ENCODE results near the gene IQUB. TPM values are rescaled to one million over a fixed set of nuclear protein-coding genes. Genes with fewer than 3 reads are reported as not detected.
"Not testable (repeated sequence)": the region's sequence is repeated elsewhere in the genome, so short reads cannot be mapped to it uniquely, and the experiment has no call there.

Gene IQUB
- polyA plus RNA-seq (ENCODE audit: insufficient read length in 4 of 4) = 1 to 10 TPM in 3 of 4 donors, under 1 TPM in 1; 0.40 to 6.7 (median 5.7) TPM

GRCh38 chr7:123534383-123535260 lies at the start of gene IQUB:
Gene IQUB (minus strand): TSS chr7:123534595. CDS start chr7:123512340, 22,255 bp downstream.
- DNase-seq (ENCODE audit: low read depth in 4 of 4, low spot score in 3 of 4) = peak; percentile 89 to 93 (median 90)

- no peak for DNase-seq (ENCODE audit: low read depth in 4 of 4, low spot score in 3 of 4)
These were observed 49.4 kb upstream of the IQUB start for GRCh38 chr7:123583821-123584220.

- no peak for DNase-seq (ENCODE audit: low read depth in 4 of 4, low spot score in 3 of 4)
These were observed 46.7 kb upstream of the IQUB start for GRCh38 chr7:123581162-123581459.

GRCh38 chr7:123580406-123581161 lies 46.2 kb upstream of the IQUB start:
- peak in 1 of 4 donors; percentile 19 for DNase-seq (ENCODE audit: low read depth in 4 of 4, low spot score in 3 of 4)

GRCh38 chr7:123579416-123579815 lies 45.0 kb upstream of the IQUB start:
- no peak for DNase-seq (ENCODE audit: low read depth in 4 of 4, low spot score in 3 of 4)

GRCh38 chr7:123573896-123574467 lies 39.6 kb upstream of the IQUB start:
- DNase-seq (ENCODE audit: low read depth in 4 of 4, low spot score in 3 of 4) = no peak

GRCh38 chr7:123573341-123573740 lies 38.9 kb upstream of the IQUB start:
- no peak for DNase-seq (ENCODE audit: low read depth in 4 of 4, low spot score in 3 of 4)

- DNase-seq (ENCODE audit: low read depth in 4 of 4, low spot score in 3 of 4) = no peak
These were observed 37.3 kb upstream of the IQUB start for GRCh38 chr7:123571684-123572083.

GRCh38 chr7:123571187-123571586 lies 36.8 kb upstream of the IQUB start:
- DNase-seq (ENCODE audit: low read depth in 4 of 4, low spot score in 3 of 4) = no peak

- no peak for DNase-seq (ENCODE audit: low read depth in 4 of 4, low spot score in 3 of 4)
These were observed 36.2 kb upstream of the IQUB start for GRCh38 chr7:123570390-123571182.

GRCh38 chr7:123569352-123570010 lies 35.1 kb upstream of the IQUB start:
- no peak for DNase-seq (ENCODE audit: low read depth in 4 of 4, low spot score in 3 of 4)

GRCh38 chr7:123562121-123562520 lies 27.7 kb upstream of the IQUB start:
- no peak for DNase-seq (ENCODE audit: low read depth in 4 of 4, low spot score in 3 of 4)

GRCh38 chr7:123558289-123558874 lies 24.0 kb upstream of the IQUB start:
- no peak for DNase-seq (ENCODE audit: low read depth in 4 of 4, low spot score in 3 of 4)

- DNase-seq (ENCODE audit: low read depth in 4 of 4, low spot score in 3 of 4) = peak; percentile 98 to 99 (median 98)
These were observed 23.2 kb upstream of the IQUB start, which contains the start of gene NDUFA5 for GRCh38 chr7:123557398-123558288. Gene NDUFA5 (minus strand): TSS chr7:123557818. CDS start chr7:123557795, 23 bp downstream.

- DNase-seq (ENCODE audit: low read depth in 4 of 4, low spot score in 3 of 4) = peak in 1 of 4 donors; percentile 24
These were observed 22.6 kb upstream of the IQUB start for GRCh38 chr7:123557016-123557397.

- DNase-seq (ENCODE audit: low read depth in 4 of 4, low spot score in 3 of 4) = no peak
These were observed 21.1 kb upstream of the IQUB start for GRCh38 chr7:123555484-123555883.

GRCh38 chr7:123553159-123553558 lies 18.8 kb upstream of the IQUB start:
- DNase-seq (ENCODE audit: low read depth in 4 of 4, low spot score in 3 of 4) = no peak

- no peak for DNase-seq (ENCODE audit: low read depth in 4 of 4, low spot score in 3 of 4)
These were observed 18.2 kb upstream of the IQUB start for GRCh38 chr7:123552641-123553040.

- not testable (repeated sequence) for DNase-seq (ENCODE audit: low read depth in 4 of 4, low spot score in 3 of 4)
These were observed 17.7 kb upstream of the IQUB start for GRCh38 chr7:123552134-123552533.
